ENCODE results near the gene GTF3C2. TPM values are rescaled to one million over a fixed set of nuclear protein-coding genes. Genes with fewer than 3 reads are reported as not detected.

Gene GTF3C2
- total and polyA plus RNA-seq, 9 of the 15 experiments (the other 6 are each of a cell fraction or from before 2014, with no cell fraction given): 35.5 to 96.8 (median 53.0) TPM

- no peak for TF ChIP-seq GTF3C2 (IDR thresholded peaks at IDR 0.05; ENCODE audit: borderline replicate concordance, extremely low read depth, insufficient read length)
- TF ChIP-seq NR2F6 (CRISPR knock-in tag; IDR thresholded peaks at IDR 0.05): no peak
- TF ChIP-seq POLR2AphosphoS5 (IDR thresholded peaks at IDR 0.05; ENCODE audit: control insufficient read depth, insufficient read depth, low read depth, low read length): peak; percentile 56; the same call in 1 of the 2 replicates
- no peak for TF ChIP-seq E2F5 (CRISPR knock-in tag; IDR thresholded peaks at IDR 0.05)
- TF ChIP-seq CBX5 (IDR thresholded peaks at IDR 0.05; ENCODE audit: borderline replicate concordance, low read depth): no peak
- no peak for TF ChIP-seq SREBF1 (IDR thresholded peaks at IDR 0.05; ENCODE audit: borderline replicate concordance, low read depth, low read length)
- no peak for TF ChIP-seq CC2D1A (IDR thresholded peaks at IDR 0.05)
- TF ChIP-seq ZNF583 (CRISPR knock-in tag; IDR thresholded peaks at IDR 0.05): no peak
- TF ChIP-seq THAP12 (CRISPR knock-in tag; IDR thresholded peaks at IDR 0.05): 0 out of 2 replicates have a peak, but pooled peaks have one; percentile 30
- no peak; the same call in 1 of the 2 replicates for TF ChIP-seq EGR1 (conservative IDR thresholded peaks at IDR 0.05)
- TF ChIP-seq ZNF253 (CRISPR knock-in tag; conservative IDR thresholded peaks at IDR 0.05): no peak
- TF ChIP-seq ZBTB43 (CRISPR knock-in tag; IDR thresholded peaks at IDR 0.05): no peak; the same call in 1 of the 2 replicates
- TF ChIP-seq DMBX1 (CRISPR knock-in tag; IDR thresholded peaks at IDR 0.05; ENCODE audit: borderline replicate concordance): peak; percentile 43; the same call in 1 of the 2 replicates
- no peak for TF ChIP-seq CTCFL (IDR thresholded peaks at IDR 0.05; ENCODE audit: borderline replicate concordance, insufficient read depth, low read depth, low read length, poor library complexity, severe bottlenecking)
- TF ChIP-seq YBX1 (IDR thresholded peaks at IDR 0.05): no peak
- TF ChIP-seq ZNF23 (CRISPR knock-in tag; IDR thresholded peaks at IDR 0.05): no peak
- TF ChIP-seq PCBP1 (IDR thresholded peaks at IDR 0.05; ENCODE audit: low read depth, low read length, poor library complexity, severe bottlenecking): no peak
Measured at GRCh38 chr2:27370816-27371620, 14.5 kb upstream of the GTF3C2 start (continued).
